VCaP (cell line): ENCODE results near the gene UQCC5.

Experiments used
- H3K27ac ChIP-seq: fragments of 450-650 bp; 2 replicates; pipeline ENCODE4 v1.5.1; 2017
- CTCF ChIP-seq: fragments of 450-650 bp; conservative IDR thresholded peaks from 2 replicates; pipeline ENCODE4 v1.5.1; 2017; ENCODE audit warnings: mild to moderate bottlenecking, moderate library complexity

The UQCC5 gene

DNA sequence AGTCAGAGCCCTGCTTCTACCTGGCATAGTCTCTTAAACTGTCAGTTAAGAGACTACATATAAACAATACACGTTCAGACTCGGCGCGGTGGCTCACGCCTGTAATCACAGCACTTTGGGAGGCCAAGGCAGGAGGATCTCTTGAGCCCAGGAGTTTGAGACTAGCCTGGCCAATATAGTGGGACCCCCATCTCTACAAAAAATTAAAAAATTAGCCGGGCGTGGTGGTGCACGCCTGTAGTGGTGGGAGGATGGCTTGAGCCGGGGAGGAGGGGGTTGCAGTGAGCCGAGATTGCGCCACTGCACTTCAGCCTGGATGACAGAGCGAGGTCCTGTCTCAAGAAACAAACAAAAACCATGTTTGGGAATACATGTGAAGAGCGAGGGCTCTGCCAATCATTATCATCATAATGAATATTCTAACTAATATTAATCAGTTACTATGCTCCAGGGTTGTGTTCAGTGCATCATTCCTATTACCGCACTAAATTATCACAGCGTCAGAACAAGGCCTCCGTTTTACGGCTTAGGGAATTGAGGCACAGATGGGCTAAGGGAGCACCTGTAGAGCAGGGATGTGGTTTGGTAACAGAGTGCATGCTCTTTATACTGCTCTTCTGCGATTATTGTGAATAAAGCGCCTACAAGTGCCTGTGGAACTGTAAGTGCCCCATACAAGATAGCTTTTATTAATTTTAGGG, 844 bp upstream of the UQCC5 start:
- peak overlapping the region; percentile 97 for H3K27ac ChIP-seq

GRCh38 chr3:52536112-52536368, 365 bp upstream of the UQCC5 start:
- H3K27ac ChIP-seq, result peak overlapping the region; percentile 97
- no peak for TF ChIP-seq CTCF

More for the DNA sequence above, 844 bp upstream of the UQCC5 start:
- no peak for TF ChIP-seq CTCF

- TF ChIP-seq CTCF, result no peak; the same call in 1 of the 2 replicates
- peak overlapping the region; percentile 97 for H3K27ac ChIP-seq
Observed at GRCh38 chr3:52537165-52537620, 788 bp downstream of the UQCC5 start.

GRCh38 chr3:52537726-52538421, 1.5 kb downstream of the UQCC5 start:
- no peak for TF ChIP-seq CTCF
- peak overlapping the region; percentile 97 for H3K27ac ChIP-seq

DNA sequence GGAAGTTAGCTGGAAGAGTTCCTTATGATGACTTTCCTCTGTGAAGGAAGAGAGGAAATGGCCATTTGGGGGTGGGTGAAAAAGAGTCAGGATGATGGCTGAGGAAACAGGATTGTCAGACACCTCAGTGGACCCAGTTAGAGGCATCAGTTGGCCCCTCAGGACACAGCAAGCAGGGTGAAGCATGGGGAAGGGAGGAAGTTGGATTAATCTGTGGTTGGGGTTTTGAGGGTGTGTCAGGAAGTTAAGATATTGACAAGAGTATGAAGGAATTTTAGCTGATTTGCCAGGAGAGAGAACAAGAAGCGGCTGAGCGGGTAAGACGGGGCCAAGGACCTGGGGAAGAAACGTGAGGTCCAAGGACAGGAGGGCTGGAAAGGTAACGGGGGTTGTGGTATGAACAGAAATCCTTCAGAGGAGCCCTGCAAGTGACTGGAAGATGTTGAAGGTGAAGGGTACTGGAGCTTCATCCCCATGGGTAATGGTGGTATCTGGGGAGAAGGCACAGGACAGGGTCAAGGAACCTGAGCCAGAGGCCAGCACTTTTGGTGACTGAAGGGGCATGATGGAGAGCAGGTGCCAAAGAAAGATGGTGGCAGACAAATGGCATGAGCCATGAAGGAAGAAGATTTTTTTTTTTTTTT, 2.7 kb downstream of the UQCC5 start:
- TF ChIP-seq CTCF, result no peak
- peak overlapping the region; percentile 97 for H3K27ac ChIP-seq

- H3K27ac ChIP-seq, result no peak overlapping the region
- TF ChIP-seq CTCF, result no peak
Observed at GRCh38 chr3:52541050-52541449, 4.6 kb downstream of the UQCC5 start.

DNA sequence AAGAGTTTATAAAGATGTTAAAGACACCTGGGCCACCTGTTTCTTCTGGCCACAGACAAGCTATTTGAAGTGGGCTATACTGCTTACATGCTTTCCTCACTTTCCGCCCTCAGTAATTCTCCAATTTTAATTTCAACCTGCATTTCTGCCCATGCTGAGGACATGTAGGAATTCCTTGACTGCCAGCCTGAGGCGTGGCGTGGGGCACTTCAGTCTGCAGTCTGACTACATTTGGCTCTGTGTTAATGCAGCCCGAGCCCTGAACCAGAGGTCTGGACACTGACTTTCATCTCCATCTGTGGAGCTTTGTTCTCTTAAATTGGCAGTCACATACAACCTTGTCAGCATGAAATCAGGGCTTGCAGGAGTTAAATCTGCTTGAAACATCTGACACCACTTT, 8.5 kb downstream of the UQCC5 start:
- no peak for TF ChIP-seq CTCF
- no peak overlapping the region; the same call in 1 of the 2 replicates for H3K27ac ChIP-seq
